ENCODE data around the gene OGFOD3.

GRCh38 chr17:82444941-82445521, 26.6 kb upstream of the OGFOD3 start:
- no peak for TF ChIP-seq CTCF (IDR thresholded peaks at IDR 0.05)
- no peak for TF ChIP-seq POLR2A (IDR thresholded peaks at IDR 0.05)
- no peak for TF ChIP-seq EP300 (IDR thresholded peaks at IDR 0.05; ENCODE audit: low read depth)

Data from transverse colon (tissue), 3 donors.